Measurements from ENCODE around the gene BTBD16. TPM values are rescaled to one million over a fixed set of nuclear protein-coding genes. Genes with fewer than 3 reads are reported as not detected.

The BTBD16 gene
- total and polyA plus RNA-seq, 2 of the 13 experiments (the other 11 are each of a cell fraction or from before 2014, with no cell fraction given) = 5.0 to 11.9 TPM

DNA sequence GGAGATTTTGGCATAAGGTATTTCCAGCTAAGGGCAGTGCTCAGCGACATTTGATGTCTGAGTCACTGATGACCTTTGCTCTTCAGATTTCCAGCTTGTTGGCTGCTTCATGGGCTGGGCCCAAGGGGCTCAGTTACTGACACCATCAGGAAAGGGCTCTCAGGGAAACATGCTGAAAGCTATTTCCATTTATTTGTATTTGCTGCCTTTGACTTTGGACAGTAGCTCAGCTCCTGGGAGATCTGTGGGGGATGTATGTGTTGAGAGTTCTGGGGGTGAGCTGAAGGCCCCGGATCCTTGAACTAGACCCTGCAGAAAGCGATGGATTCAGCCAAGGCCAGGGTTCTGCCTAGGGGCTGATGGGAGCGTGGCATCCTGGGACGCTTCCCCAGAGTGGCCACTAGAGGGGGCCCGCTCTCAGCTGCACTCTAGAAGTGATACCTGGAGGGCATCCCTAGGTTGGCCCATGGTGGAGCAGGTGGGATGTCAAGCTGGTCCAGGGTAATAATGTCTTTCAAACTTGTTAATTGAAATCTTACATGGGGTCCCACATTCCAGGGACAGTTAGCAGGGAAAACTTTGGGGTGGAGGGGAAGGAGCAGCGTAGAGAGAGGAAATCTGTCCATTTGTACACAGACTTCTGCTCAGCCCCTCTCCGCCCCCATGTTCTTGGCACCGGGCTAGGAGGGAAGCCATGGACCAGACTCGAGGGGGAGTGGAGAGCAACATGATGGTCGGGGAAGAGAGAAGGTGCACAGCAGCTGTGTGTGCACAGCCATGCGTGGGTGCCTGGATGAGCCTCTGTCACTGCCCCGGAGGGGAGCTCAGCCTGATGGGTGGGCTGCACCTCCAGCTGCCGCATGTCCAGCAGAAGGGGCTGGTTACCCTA lies 3.0 kb upstream of the BTBD16 start (continued):
- TF ChIP-seq, protein P1, sequence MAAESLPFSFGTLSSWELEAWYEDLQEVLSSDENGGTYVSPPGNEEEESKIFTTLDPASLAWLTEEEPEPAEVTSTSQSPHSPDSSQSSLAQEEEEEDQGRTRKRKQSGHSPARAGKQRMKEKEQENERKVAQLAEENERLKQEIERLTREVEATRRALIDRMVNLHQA (CRISPR knock-in tag; IDR thresholded peaks at IDR 0.05) = no peak
- TF ChIP-seq HNF4G (IDR thresholded peaks at IDR 0.05; ENCODE audit: borderline replicate concordance, low read depth, low read length) (peak; percentile 57), HNF4G (CRISPR knock-in tag; IDR thresholded peaks at IDR 0.05; ENCODE audit: borderline replicate concordance, low read depth) (peak; percentile 55; the same call in 1 of the 2 replicates), HMG20A (CRISPR knock-in tag; IDR thresholded peaks at IDR 0.05; ENCODE audit: borderline replicate concordance) (no peak), ZNF850 (CRISPR knock-in tag; conservative IDR thresholded peaks at IDR 0.05) (no peak), RARG (CRISPR knock-in tag; IDR thresholded peaks at IDR 0.05; ENCODE audit: low read depth) (no peak), ZNF644 (CRISPR knock-in tag; IDR thresholded peaks at IDR 0.05; ENCODE audit: low read depth) (peak; percentile 64; the same call in 1 of the 2 replicates), ZNF232 (CRISPR knock-in tag; IDR thresholded peaks at IDR 0.05; ENCODE audit: borderline replicate concordance) (no peak), AGO2 (optimal IDR thresholded peaks at IDR 0.05; ENCODE audit: low read depth, low read length) (no peak), RFX1 (IDR thresholded peaks at IDR 0.05) (no peak), FOSL1 (CRISPR knock-in tag; IDR thresholded peaks at IDR 0.05; ENCODE audit: borderline replicate concordance) (peak; percentile 82; the same call in 1 of the 2 replicates), ZSCAN29 (CRISPR knock-in tag; conservative IDR thresholded peaks at IDR 0.05) (no peak), ZNF383 (CRISPR knock-in tag; IDR thresholded peaks at IDR 0.05; ENCODE audit: borderline replicate concordance) (no peak), WIZ (CRISPR knock-in tag; IDR thresholded peaks at IDR 0.05) (no peak), ZEB1 (IDR thresholded peaks at IDR 0.05; ENCODE audit: insufficient replicate concordance, low read depth) (peak; percentile 56), ZNF790 (CRISPR knock-in tag; IDR thresholded peaks at IDR 0.05; ENCODE audit: borderline replicate concordance) (no peak), ZNF180 (CRISPR knock-in tag; IDR thresholded peaks at IDR 0.05; ENCODE audit: borderline replicate concordance, low read depth) (no peak)
- TF ChIP-seq, protein P2, sequence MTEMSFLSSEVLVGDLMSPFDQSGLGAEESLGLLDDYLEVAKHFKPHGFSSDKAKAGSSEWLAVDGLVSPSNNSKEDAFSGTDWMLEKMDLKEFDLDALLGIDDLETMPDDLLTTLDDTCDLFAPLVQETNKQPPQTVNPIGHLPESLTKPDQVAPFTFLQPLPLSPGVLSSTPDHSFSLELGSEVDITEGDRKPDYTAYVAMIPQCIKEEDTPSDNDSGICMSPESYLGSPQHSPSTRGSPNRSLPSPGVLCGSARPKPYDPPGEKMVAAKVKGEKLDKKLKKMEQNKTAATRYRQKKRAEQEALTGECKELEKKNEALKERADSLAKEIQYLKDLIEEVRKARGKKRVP (CRISPR knock-in tag; IDR thresholded peaks at IDR 0.05) = no peak
- TF ChIP-seq, protein P3, sequence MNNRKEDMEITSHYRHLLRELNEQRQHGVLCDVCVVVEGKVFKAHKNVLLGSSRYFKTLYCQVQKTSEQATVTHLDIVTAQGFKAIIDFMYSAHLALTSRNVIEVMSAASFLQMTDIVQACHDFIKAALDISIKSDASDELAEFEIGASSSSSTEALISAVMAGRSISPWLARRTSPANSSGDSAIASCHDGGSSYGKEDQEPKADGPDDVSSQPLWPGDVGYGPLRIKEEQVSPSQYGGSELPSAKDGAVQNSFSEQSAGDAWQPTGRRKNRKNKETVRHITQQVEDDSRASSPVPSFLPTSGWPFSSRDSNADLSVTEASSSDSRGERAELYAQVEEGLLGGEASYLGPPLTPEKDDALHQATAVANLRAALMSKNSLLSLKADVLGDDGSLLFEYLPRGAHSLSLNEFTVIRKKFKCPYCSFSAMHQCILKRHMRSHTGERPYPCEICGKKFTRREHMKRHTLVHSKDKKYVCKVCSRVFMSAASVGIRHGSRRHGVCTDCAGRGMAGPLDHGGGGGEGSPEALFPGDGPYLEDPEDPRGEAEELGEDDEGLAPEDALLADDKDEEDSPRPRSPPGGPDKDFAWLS (CRISPR knock-in tag; IDR thresholded peaks at IDR 0.05; ENCODE audit: borderline replicate concordance) = no peak
- TF ChIP-seq, protein P4, sequence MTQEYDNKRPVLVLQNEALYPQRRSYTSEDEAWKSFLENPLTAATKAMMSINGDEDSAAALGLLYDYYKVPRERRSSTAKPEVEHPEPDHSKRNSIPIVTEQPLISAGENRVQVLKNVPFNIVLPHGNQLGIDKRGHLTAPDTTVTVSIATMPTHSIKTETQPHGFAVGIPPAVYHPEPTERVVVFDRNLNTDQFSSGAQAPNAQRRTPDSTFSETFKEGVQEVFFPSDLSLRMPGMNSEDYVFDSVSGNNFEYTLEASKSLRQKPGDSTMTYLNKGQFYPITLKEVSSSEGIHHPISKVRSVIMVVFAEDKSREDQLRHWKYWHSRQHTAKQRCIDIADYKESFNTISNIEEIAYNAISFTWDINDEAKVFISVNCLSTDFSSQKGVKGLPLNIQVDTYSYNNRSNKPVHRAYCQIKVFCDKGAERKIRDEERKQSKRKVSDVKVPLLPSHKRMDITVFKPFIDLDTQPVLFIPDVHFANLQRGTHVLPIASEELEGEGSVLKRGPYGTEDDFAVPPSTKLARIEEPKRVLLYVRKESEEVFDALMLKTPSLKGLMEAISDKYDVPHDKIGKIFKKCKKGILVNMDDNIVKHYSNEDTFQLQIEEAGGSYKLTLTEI (CRISPR knock-in tag; conservative IDR thresholded peaks at IDR 0.05) = no peak
- TF ChIP-seq, protein P5, sequence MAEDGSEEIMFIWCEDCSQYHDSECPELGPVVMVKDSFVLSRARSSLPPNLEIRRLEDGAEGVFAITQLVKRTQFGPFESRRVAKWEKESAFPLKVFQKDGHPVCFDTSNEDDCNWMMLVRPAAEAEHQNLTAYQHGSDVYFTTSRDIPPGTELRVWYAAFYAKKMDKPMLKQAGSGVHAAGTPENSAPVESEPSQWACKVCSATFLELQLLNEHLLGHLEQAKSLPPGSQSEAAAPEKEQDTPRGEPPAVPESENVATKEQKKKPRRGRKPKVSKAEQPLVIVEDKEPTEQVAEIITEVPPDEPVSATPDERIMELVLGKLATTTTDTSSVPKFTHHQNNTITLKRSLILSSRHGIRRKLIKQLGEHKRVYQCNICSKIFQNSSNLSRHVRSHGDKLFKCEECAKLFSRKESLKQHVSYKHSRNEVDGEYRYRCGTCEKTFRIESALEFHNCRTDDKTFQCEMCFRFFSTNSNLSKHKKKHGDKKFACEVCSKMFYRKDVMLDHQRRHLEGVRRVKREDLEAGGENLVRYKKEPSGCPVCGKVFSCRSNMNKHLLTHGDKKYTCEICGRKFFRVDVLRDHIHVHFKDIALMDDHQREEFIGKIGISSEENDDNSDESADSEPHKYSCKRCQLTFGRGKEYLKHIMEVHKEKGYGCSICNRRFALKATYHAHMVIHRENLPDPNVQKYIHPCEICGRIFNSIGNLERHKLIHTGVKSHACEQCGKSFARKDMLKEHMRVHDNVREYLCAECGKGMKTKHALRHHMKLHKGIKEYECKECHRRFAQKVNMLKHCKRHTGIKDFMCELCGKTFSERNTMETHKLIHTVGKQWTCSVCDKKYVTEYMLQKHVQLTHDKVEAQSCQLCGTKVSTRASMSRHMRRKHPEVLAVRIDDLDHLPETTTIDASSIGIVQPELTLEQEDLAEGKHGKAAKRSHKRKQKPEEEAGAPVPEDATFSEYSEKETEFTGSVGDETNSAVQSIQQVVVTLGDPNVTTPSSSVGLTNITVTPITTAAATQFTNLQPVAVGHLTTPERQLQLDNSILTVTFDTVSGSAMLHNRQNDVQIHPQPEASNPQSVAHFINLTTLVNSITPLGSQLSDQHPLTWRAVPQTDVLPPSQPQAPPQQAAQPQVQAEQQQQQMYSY (CRISPR knock-in tag; IDR thresholded peaks at IDR 0.05) = no peak

All from HepG2 (cell line).